Astrocyte (in vitro differentiated cells and primary cell): ENCODE measurements around the gene CRY1. TPM values are rescaled to one million over a fixed set of nuclear protein-coding genes. Genes with fewer than 3 reads are reported as not detected.

Source experiments
- DNase-seq: peaks from one replicate; pipeline ENCODE4 v3.0.0-alpha.2; 2010; ENCODE audit warnings: low read depth
- FAIRE-seq: peaks from 2 replicates; lab custom pipeline; 2011; peaks lifted over from hg19 to GRCh38; lab: Jason Lieb, UNC
- H2AFZ ChIP-seq: 2 replicates; pipeline ENCODE4 v1.6.0; 2012; ENCODE audit warnings: low read depth, low read length, inconsistent platforms
- H3K27ac ChIP-seq: 2 replicates; pipeline ENCODE4 v1.5.1; 2011; ENCODE audit warnings: low read depth, low read length, inconsistent platforms
- H3K27me3 ChIP-seq: 2 replicates; pipeline ENCODE4 v1.6.0; 2011; ENCODE audit warnings: low read length, inconsistent platforms; ENCODE audit not compliant: insufficient read depth
- H3K36me3 ChIP-seq: 2 replicates; pipeline ENCODE4 v1.5.1; 2011; ENCODE audit warnings: low read length, inconsistent platforms; ENCODE audit not compliant: insufficient read depth
- H3K4me1 ChIP-seq: 2 replicates; pipeline ENCODE4 v1.5.1; 2011; ENCODE audit warnings: low read length, inconsistent platforms; ENCODE audit not compliant: insufficient read depth
- H3K4me2 ChIP-seq: 2 replicates; pipeline ENCODE4 v1.6.0; 2012; ENCODE audit warnings: low read length, inconsistent platforms
- H3K4me3 ChIP-seq: 2 replicates; pipeline ENCODE4 v1.5.1; 2011; ENCODE audit warnings: low read depth, mild to moderate bottlenecking, low read length, inconsistent platforms; ENCODE audit not compliant: insufficient read depth
- H3K79me2 ChIP-seq: 2 replicates; pipeline ENCODE4 v1.6.0; 2012; ENCODE audit warnings: mild to moderate bottlenecking, low read length, inconsistent platforms; ENCODE audit not compliant: insufficient read depth
- H3K9ac ChIP-seq: 2 replicates; pipeline ENCODE4 v1.6.0; 2012; ENCODE audit warnings: mild to moderate bottlenecking, low read length, inconsistent platforms
- H3K9me3 ChIP-seq: 2 replicates; pipeline ENCODE4 v1.5.1; 2012; ENCODE audit warnings: low read depth, mild to moderate bottlenecking, low read length, inconsistent platforms; ENCODE audit not compliant: insufficient read depth
- H4K20me1 ChIP-seq: 2 replicates; pipeline ENCODE4 v1.6.0; 2012; ENCODE audit warnings: low read length, inconsistent platforms; ENCODE audit not compliant: insufficient read depth
- H3K27ac Mint-ChIP-seq: one replicate; pipeline ENCODE4 v1.8.0; 2021; ENCODE audit warnings: mild to moderate bottlenecking, mixed read lengths; ENCODE audit not compliant: unreplicated experiment
- H3K27me3 Mint-ChIP-seq: one replicate; pipeline ENCODE4 v1.8.0; 2021; ENCODE audit warnings: low read depth, mixed read lengths; ENCODE audit not compliant: unreplicated experiment
- H3K36me3 Mint-ChIP-seq: one replicate; pipeline ENCODE4 v1.8.0; 2021; ENCODE audit warnings: low read depth, mixed read lengths; ENCODE audit not compliant: unreplicated experiment
- H3K4me1 Mint-ChIP-seq: one replicate; pipeline ENCODE4 v1.8.0; 2021; ENCODE audit warnings: low read depth, mixed read lengths; ENCODE audit not compliant: unreplicated experiment
- H3K4me3 Mint-ChIP-seq: one replicate; pipeline ENCODE4 v1.8.0; 2021; ENCODE audit warnings: mild to moderate bottlenecking, moderate library complexity, mixed read lengths; ENCODE audit not compliant: unreplicated experiment
- H3K9me3 Mint-ChIP-seq: one replicate; pipeline ENCODE4 v1.8.0; 2021; ENCODE audit warnings: mild to moderate bottlenecking, mixed read lengths; ENCODE audit not compliant: unreplicated experiment
- EZH2 ChIP-seq: IDR thresholded peaks from 2 replicates; pipeline ENCODE4 v1.6.1; 2012; ENCODE audit warnings: mild to moderate bottlenecking, low read length, inconsistent platforms; ENCODE audit not compliant: insufficient read depth
- total RNA-seq: library from RNA; stranded (reverse); gene quantifications from 2 replicates; pipeline ENCODE4 v1.2.1, GENCODE V29; 2021
- TF ChIP-seq, protein P1 (sequence below): IDR thresholded peaks from 2 replicates; pipeline ENCODE4 v1.5.1; 2011; ENCODE audit warnings: low read depth, mild to moderate bottlenecking, inconsistent platforms, low read length, moderate library complexity; ENCODE audit not compliant: insufficient read depth

The CRY1 gene
- total RNA-seq, 1 donor from 2014 or later = 18.3 TPM

DNA sequence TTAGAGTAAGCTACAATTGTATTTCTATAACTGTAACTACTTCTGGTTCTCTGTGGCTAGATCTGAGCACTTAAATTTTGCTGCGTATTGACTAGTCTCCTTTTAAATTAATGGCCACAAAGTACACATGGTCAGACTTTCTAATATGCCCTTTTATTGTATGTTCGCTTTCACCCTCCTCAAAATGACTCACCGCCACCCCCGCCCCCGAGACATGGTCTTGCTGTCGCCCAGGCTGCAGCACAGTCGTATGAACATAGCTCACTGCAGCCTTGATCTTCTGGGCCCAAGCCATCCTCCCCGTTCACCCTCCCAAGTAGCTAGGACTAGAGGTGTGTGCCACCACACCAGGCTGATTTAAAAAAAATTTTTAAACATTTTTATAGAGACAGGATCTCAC, 118.3 kb downstream of the CRY1 start:
- Histone ChIP-seq H3K36me3 (peaks cover 29% of the 10 kb centered on the region), H3K79me2 (peaks cover 42% of the 10 kb centered on the region), H2AFZ (no peak overlapping the region), H4K20me1 (peaks cover 80% of the 10 kb centered on the region), H3K4me1 (peaks cover 41% of the 10 kb centered on the region), H3K27me3 (no peaks in the 10 kb centered on the region), H3K9me3 (no peaks in the 10 kb centered on the region), H3K4me2 (no peak overlapping the region), H3K4me3 (no peak overlapping the region), H3K27ac (no peak overlapping the region), H3K9ac (no peak overlapping the region)
- peaks cover 18% of the 10 kb centered on the region for H3K36me3 Mint-ChIP-seq
- H3K27ac Mint-ChIP-seq = peak overlapping the region; percentile 12
- H3K27me3 Mint-ChIP-seq = no peaks in the 10 kb centered on the region
- peak overlapping the region; percentile 64 for H3K4me3 Mint-ChIP-seq
- no peak for FAIRE-seq
- TF ChIP-seq, protein P1, sequence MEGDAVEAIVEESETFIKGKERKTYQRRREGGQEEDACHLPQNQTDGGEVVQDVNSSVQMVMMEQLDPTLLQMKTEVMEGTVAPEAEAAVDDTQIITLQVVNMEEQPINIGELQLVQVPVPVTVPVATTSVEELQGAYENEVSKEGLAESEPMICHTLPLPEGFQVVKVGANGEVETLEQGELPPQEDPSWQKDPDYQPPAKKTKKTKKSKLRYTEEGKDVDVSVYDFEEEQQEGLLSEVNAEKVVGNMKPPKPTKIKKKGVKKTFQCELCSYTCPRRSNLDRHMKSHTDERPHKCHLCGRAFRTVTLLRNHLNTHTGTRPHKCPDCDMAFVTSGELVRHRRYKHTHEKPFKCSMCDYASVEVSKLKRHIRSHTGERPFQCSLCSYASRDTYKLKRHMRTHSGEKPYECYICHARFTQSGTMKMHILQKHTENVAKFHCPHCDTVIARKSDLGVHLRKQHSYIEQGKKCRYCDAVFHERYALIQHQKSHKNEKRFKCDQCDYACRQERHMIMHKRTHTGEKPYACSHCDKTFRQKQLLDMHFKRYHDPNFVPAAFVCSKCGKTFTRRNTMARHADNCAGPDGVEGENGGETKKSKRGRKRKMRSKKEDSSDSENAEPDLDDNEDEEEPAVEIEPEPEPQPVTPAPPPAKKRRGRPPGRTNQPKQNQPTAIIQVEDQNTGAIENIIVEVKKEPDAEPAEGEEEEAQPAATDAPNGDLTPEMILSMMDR = no peak
- TF ChIP-seq EZH2 = no peak
- no peaks in the 10 kb centered on the region for H3K9me3 Mint-ChIP-seq
- DNase-seq = no peak
- peaks cover 35% of the 10 kb centered on the region for H3K4me1 Mint-ChIP-seq

DNA sequence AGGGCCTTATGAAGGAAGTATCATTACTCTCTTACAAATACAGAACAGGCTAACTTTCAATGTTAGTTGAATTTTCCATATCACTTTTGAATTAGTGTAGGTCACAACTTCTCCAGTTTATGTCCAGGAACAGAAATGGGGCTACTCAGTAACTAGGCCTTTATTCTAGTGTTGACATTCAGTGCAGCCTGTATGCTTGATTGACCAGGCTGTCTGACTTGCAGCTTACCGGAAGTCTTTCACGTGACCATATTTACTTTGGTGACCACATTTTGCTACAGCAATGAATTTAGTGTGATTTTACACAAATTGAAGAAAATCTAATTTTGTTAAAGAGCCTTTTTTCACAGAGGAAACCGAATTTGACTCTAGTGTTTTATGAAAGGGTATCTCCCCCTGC, 118.8 kb downstream of the CRY1 start:
- DNase-seq = no peak
- H3K27me3 Mint-ChIP-seq = no peaks in the 10 kb centered on the region
- TF ChIP-seq, protein P1 = no peak
- no peak for TF ChIP-seq EZH2
- FAIRE-seq = no peak
- no peak overlapping the region for H3K4me2 ChIP-seq
- H3K27ac Mint-ChIP-seq = peak overlapping the region; percentile 12
- no peak overlapping the region for H3K27ac ChIP-seq
- no peak overlapping the region for H3K9ac ChIP-seq
- peak overlapping the region; percentile 67 for H3K4me3 Mint-ChIP-seq
- peaks cover 35% of the 10 kb centered on the region for H3K4me1 Mint-ChIP-seq
- peaks cover 42% of the 10 kb centered on the region for H3K79me2 ChIP-seq
- H2AFZ ChIP-seq = no peak overlapping the region
- H3K36me3 ChIP-seq = peaks cover 29% of the 10 kb centered on the region
- H3K9me3 ChIP-seq = no peaks in the 10 kb centered on the region
- H4K20me1 ChIP-seq = peaks cover 80% of the 10 kb centered on the region
- no peak overlapping the region for H3K4me3 ChIP-seq
- no peaks in the 10 kb centered on the region for H3K27me3 ChIP-seq
- peaks cover 18% of the 10 kb centered on the region for H3K36me3 Mint-ChIP-seq
- peaks cover 41% of the 10 kb centered on the region for H3K4me1 ChIP-seq
- H3K9me3 Mint-ChIP-seq = no peaks in the 10 kb centered on the region

DNA sequence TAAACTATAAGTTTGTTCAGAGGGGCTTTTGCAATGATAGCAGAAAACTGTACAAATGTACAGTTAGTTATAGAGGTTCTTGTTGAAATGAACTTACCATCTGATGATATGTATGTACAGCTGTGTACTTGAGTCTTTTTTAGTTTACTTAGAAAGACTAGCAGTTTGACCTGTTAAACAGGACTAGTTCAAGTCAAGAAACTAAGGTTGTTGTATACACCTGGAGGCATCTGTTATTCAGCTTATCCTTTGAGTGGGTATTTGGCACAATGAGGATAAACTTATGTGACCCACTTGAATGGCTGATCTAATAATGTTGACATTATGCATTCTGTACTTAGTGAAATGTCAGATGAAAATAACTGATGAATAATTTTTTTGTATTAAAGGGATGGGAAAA, 119.8 kb downstream of the CRY1 start:
- no peak overlapping the region for H3K4me3 ChIP-seq
- H3K4me1 ChIP-seq = peaks cover 41% of the 10 kb centered on the region
- Mint-ChIP-seq H3K4me1 (peaks cover 35% of the 10 kb centered on the region), H3K9me3 (no peaks in the 10 kb centered on the region), H3K27ac (no peak overlapping the region), H3K27me3 (no peaks in the 10 kb centered on the region), H3K36me3 (peaks cover 18% of the 10 kb centered on the region), H3K4me3 (no peak overlapping the region)
- H3K79me2 ChIP-seq = peaks cover 48% of the 10 kb centered on the region
- no peaks in the 10 kb centered on the region for H3K9me3 ChIP-seq
- H3K27me3 ChIP-seq = no peaks in the 10 kb centered on the region
- DNase-seq = no peak
- peaks cover 33% of the 10 kb centered on the region for H3K36me3 ChIP-seq
- FAIRE-seq = no peak
- no peak for TF ChIP-seq EZH2
- TF ChIP-seq, protein P1 = no peak
- H3K27ac ChIP-seq = no peak overlapping the region
- no peak overlapping the region for H3K4me2 ChIP-seq
- H4K20me1 ChIP-seq = peaks cover 86% of the 10 kb centered on the region
- no peak overlapping the region for H3K9ac ChIP-seq
- H2AFZ ChIP-seq = no peak overlapping the region
